Stimulated activated naive CD8-positive, alpha-beta T cell treated with anti-CD3 and anti-CD28 coated beads, Interleukin-15, Interleukin-2, amounts not matched to agents 100 U/mL and 50 U/mL, for 24 hours (primary cell): ENCODE data around the gene CDC42EP2.
"Not testable (repeated sequence)": the region's sequence is repeated elsewhere in the genome, so short reads cannot be mapped to it uniquely, and the experiment has no call there.

Experiments
- ATAC-seq: fragments of 150-1000 bp; cut with Tn5 transposase; one replicate; pipeline ENCODE4 v1.10.0; 2021
- DNase-seq: peaks from one replicate; pipeline ENCODE4 v3.0.0; 2021

Gene CDC42EP2

GRCh38 chr11:65320386-65321075 is 5.9 kb downstream of the CDC42EP2 start:
- DNase-seq (no peak), ATAC-seq (no peak)

GRCh38 chr11:65321076-65321475 is 6.4 kb downstream of the CDC42EP2 start:
- DNase-seq = no peak
- ATAC-seq = no peak

GRCh38 chr11:65321828-65322485 is 7.3 kb downstream of the CDC42EP2 start:
- ATAC-seq = no peak

GRCh38 chr11:65323813-65324212 is 9.1 kb downstream of the CDC42EP2 start:
- ATAC-seq (no peak), DNase-seq (no peak)

More at GRCh38 chr11:65321828-65322485, 7.3 kb downstream of the CDC42EP2 start:
- DNase-seq = no peak

- DNase-seq (no peak), ATAC-seq (no peak)
Measured at GRCh38 chr11:65325435-65325834, 10.8 kb downstream of the CDC42EP2 start.

- DNase-seq (no peak), ATAC-seq (no peak)
Measured at GRCh38 chr11:65327021-65327420, 12.4 kb downstream of the CDC42EP2 start.

GRCh38 chr11:65329478-65329877 is 14.8 kb downstream of the CDC42EP2 start:
- DNase-seq (no peak), ATAC-seq (no peak)

GRCh38 chr11:65329944-65330403 is 15.3 kb downstream of the CDC42EP2 start:
- ATAC-seq = peak; percentile 25
- peak; percentile 92 for DNase-seq

GRCh38 chr11:65330544-65330943 is 15.9 kb downstream of the CDC42EP2 start:
- DNase-seq (no peak), ATAC-seq (no peak)

GRCh38 chr11:65332591-65332990 is 17.9 kb downstream of the CDC42EP2 start:
- not testable (repeated sequence) for DNase-seq, ATAC-seq

- ATAC-seq = no peak
- DNase-seq = no peak
Measured at GRCh38 chr11:65334696-65335295, 20.1 kb downstream of the CDC42EP2 start.

- DNase-seq (no peak), ATAC-seq (no peak)
Measured at GRCh38 chr11:65338676-65339075, 24.0 kb downstream of the CDC42EP2 start.

- ATAC-seq (no peak), DNase-seq (no peak)
Measured at GRCh38 chr11:65340226-65340625, 25.6 kb downstream of the CDC42EP2 start.

GRCh38 chr11:65341856-65342255 is 27.2 kb downstream of the CDC42EP2 start:
- DNase-seq (no peak), ATAC-seq (no peak)

GRCh38 chr11:65351511-65351910 is 36.8 kb downstream of the CDC42EP2 start:
- no peak for DNase-seq
- no peak for ATAC-seq

GRCh38 chr11:65352783-65353182 is 38.1 kb downstream of the CDC42EP2 start:
- DNase-seq (no peak), ATAC-seq (no peak)

GRCh38 chr11:65353376-65353775 is 38.7 kb downstream of the CDC42EP2 start:
- DNase-seq (no peak), ATAC-seq (no peak)

- ATAC-seq = no peak
Measured at GRCh38 chr11:65353900-65354264, 39.2 kb downstream of the CDC42EP2 start.

GRCh38 chr11:65354265-65355012 is 39.8 kb downstream of the CDC42EP2 start, which contains the start of gene TIGD3:
TIGD3 (plus strand) TSS chr11:65354751; CDS start chr11:65355809, 1,058 bp downstream.
- peak; percentile 99 for DNase-seq
- ATAC-seq = peak; percentile 99

More at GRCh38 chr11:65353900-65354264, 39.2 kb downstream of the CDC42EP2 start:
- DNase-seq = no peak

- DNase-seq (peak; percentile 48), ATAC-seq (no peak)
Measured at GRCh38 chr11:65355013-65355775, 40.5 kb downstream of the CDC42EP2 start.

- no peak for ATAC-seq
- DNase-seq = no peak
Measured at GRCh38 chr11:65355776-65356393, 41.2 kb downstream of the CDC42EP2 start.
